Fibroblast of skin of scalp (primary cell): ENCODE data around the gene TRIM49C. TPM values are rescaled to one million over a fixed set of nuclear protein-coding genes. Genes with fewer than 3 reads are reported as not detected.
"Not testable (repeated sequence)": the region's sequence is repeated elsewhere in the genome, so short reads cannot be mapped to it uniquely, and the experiment has no call there.

ENCODE experiments used
- DNase-seq: peaks from one replicate; pipeline ENCODE4 v3.0.0-alpha.2; 2013
- polyA plus RNA-seq, 2 experiments: library from polyadenylated mRNA; unstranded; fragments of 120-200 nt; gene quantifications; one replicate each; pipeline ENCODE4 v1.2.1, GENCODE V29; 2013; ENCODE audit not compliant: insufficient read length in 2 of 2

TRIM49C gene
- not detected for polyA plus RNA-seq (2013, experiment 1 of 2; ENCODE audit: insufficient read length)
- polyA plus RNA-seq (2013, experiment 2 of 2; ENCODE audit: insufficient read length), result not detected

- DNase-seq, result not testable (repeated sequence)
Measured at GRCh38 chr11:90030806-90031205, at the start of gene TRIM49C. Gene TRIM49C, plus strand, starts transcription at chr11:90031106. Its CDS starts 4,106 bp downstream, at chr11:90035212.

- DNase-seq, result not testable (repeated sequence)
Measured at GRCh38 chr11:90024184-90024583, 6.7 kb upstream of the TRIM49C start.

GRCh38 chr11:90051591-90052209 lies 20.8 kb downstream of the TRIM49C start:
- DNase-seq, result not testable (repeated sequence)

GRCh38 chr11:90052311-90052710 lies 21.4 kb downstream of the TRIM49C start:
- not testable (repeated sequence) for DNase-seq

GRCh38 chr11:90053545-90053944 lies 22.6 kb downstream of the TRIM49C start:
- not testable (repeated sequence) for DNase-seq

DNA sequence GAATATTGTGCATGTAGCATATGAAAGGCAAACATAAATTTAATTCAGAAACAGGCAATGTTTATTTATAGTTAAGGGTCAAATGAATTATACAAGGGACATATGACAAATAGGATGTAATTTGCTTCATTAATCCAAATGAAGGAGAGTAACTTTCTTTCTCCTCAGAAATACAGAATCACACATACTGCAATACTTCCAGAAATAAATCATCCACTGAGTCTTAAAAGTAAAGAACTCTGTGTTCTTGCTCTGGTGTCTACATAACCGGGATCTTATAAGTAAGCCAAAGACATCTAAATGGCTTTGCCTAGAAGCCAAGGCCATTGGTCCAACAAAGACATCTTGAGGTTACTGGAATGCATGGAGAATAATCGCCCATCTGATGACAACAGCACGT lies 54.7 kb downstream of the TRIM49C start, which contains the start of gene UBTFL1:
Gene UBTFL1 (plus strand): TSS at position 301 of the 400 bp plus-strand sequence. CDS start 0 bp downstream, at position 301.
- not testable (repeated sequence) for DNase-seq

GRCh38 chr11:90088731-90089130 lies 57.8 kb downstream of the TRIM49C start:
- not testable (repeated sequence) for DNase-seq
